Endothelial cell of umbilical vein (primary cell): ENCODE measurements around the gene RAB24. TPM values are rescaled to one million over a fixed set of nuclear protein-coding genes. Genes with fewer than 3 reads are reported as not detected.

Source experiments
- BruUV-seq: library from RNA; stranded (reverse); fragments of 400-500 nt; replicated peaks from 2 replicates; lab custom pipeline; 2021; lab: Mats Ljungman, UMichigan
- CTCF ChIA-PET: fragments of 300-600, 350-600 bp; sonication (Branson Sonifier 250); formaldehyde crosslinking; loops from one replicate; lab custom pipeline; 2021; ENCODE audit warnings: antibody characterized with exemption, inconsistent platforms; lab: Charles Lee
- POLR2A ChIA-PET: fragments of 300-600, 350-600 bp; sonication (Branson Sonifier 250); formaldehyde crosslinking; loops from one replicate; lab custom pipeline; 2021; ENCODE audit warnings: antibody characterized with exemption, inconsistent platforms; lab: Charles Lee
- DNase-seq: peaks from one replicate; pipeline ENCODE4 v3.0.0-alpha.2; 2011; ENCODE audit warnings: low read depth, low spot score
- FAIRE-seq: peaks from 2 replicates; lab custom pipeline; 2011; peaks lifted over from hg19 to GRCh38; lab: Jason Lieb, UNC
- H2AFZ ChIP-seq: 2 replicates; pipeline ENCODE4 v1.6.0; 2012; ENCODE audit warnings: low read depth, low read length, control low read depth, inconsistent platforms
- H3K27ac ChIP-seq: 2 replicates; pipeline ENCODE4 v1.5.1; 2011; ENCODE audit warnings: low read depth, mild to moderate bottlenecking, control low read depth, low read length, moderate library complexity; ENCODE audit not compliant: insufficient read depth
- H3K27me3 ChIP-seq, 2 experiments: 2 replicates each; pipeline versions ENCODE4 v1.6.0 to v1.6.1; 2011; ENCODE audit warnings: low read length in 2 of 2, mixed read lengths in 1 of 2; ENCODE audit not compliant: control insufficient read depth in 2 of 2, insufficient read depth in 2 of 2
- H3K36me3 ChIP-seq, 2 experiments: 2 replicates in 1 of 2; 3 replicates in 1 of 2; pipeline ENCODE4 v1.5.1; 2011; ENCODE audit warnings: low read length in 2 of 2, mild to moderate bottlenecking in 1 of 2, moderate library complexity in 1 of 2; ENCODE audit not compliant: control insufficient read depth in 2 of 2, insufficient read depth in 2 of 2; ENCODE audit errors: extremely low read depth in 1 of 2
- H3K4me1 ChIP-seq: 3 replicates; pipeline ENCODE4 v1.5.1; 2011; ENCODE audit warnings: mild to moderate bottlenecking, low read length; ENCODE audit not compliant: control insufficient read depth, insufficient read depth; ENCODE audit errors: extremely low read depth
- H3K4me2 ChIP-seq: 2 replicates; pipeline ENCODE4 v1.6.1; 2011; ENCODE audit warnings: low read length, control low read depth, mixed read lengths; ENCODE audit not compliant: insufficient read depth
- H3K4me3 ChIP-seq, 3 experiments: fragments of 200-600 bp in 1 of 3; sonication (generic), shearing (Covaris generic) in 1 of 3; replicated peaks in 1 of 3; 2 replicates each; pipeline ENCODE4 v1.5.1; 2011 to 2016; ENCODE audit warnings: control low read depth in 3 of 3, low read length in 3 of 3, mild to moderate bottlenecking in 2 of 3, inconsistent platforms in 1 of 3, low read depth in 1 of 3, moderate library complexity in 1 of 3; ENCODE audit not compliant: insufficient read depth in 1 of 3
- H3K79me2 ChIP-seq: 2 replicates; pipeline ENCODE4 v1.6.0; 2012; ENCODE audit warnings: low read length, inconsistent platforms; ENCODE audit not compliant: control insufficient read depth, insufficient read depth
- H3K9ac ChIP-seq: replicated peaks from 2 replicates; pipeline ENCODE3; 2011; ENCODE audit warnings: low read length, control low read depth; ENCODE audit not compliant: insufficient read depth; ENCODE audit errors: extremely low read depth
- H3K9me1 ChIP-seq: replicated peaks from 3 replicates; pipeline ENCODE4 v1.6.0; 2011; ENCODE audit warnings: mild to moderate bottlenecking, low read length; ENCODE audit not compliant: control insufficient read depth, insufficient read depth; ENCODE audit errors: extremely low read depth
- H3K9me3 ChIP-seq: replicated peaks from 2 replicates; pipeline ENCODE4 v1.5.1; 2012; ENCODE audit warnings: low read length, inconsistent platforms; ENCODE audit not compliant: control insufficient read depth, insufficient read depth
- H4K20me1 ChIP-seq: replicated peaks from 2 replicates; pipeline ENCODE3; 2011; ENCODE audit warnings: mild to moderate bottlenecking, low read length; ENCODE audit not compliant: control insufficient read depth, insufficient read depth; ENCODE audit errors: extremely low read depth
- CTCF ChIP-seq, 2 donors: IDR thresholded peaks; 1 replicate in 1 of 2; 2 replicates in 1 of 2; pipeline ENCODE4 v1.5.1; 2011; ENCODE audit warnings: low read length in 2 of 2, mild to moderate bottlenecking in 2 of 2, moderate library complexity in 2 of 2, control low read depth in 1 of 2, inconsistent platforms in 1 of 2, low read depth in 1 of 2; ENCODE audit not compliant: insufficient read depth in 1 of 2; ENCODE audit errors: extremely low read depth in 1 of 2
- EZH2 ChIP-seq: IDR thresholded peaks from 2 replicates; pipeline ENCODE4 v1.6.1; 2012; ENCODE audit warnings: borderline replicate concordance, low read depth, mild to moderate bottlenecking, moderate library complexity, low read length, inconsistent platforms; ENCODE audit not compliant: severe bottlenecking
- JUN ChIP-seq: IDR thresholded peaks from 2 replicates; pipeline ENCODE4 v1.6.1; 2011; ENCODE audit warnings: borderline replicate concordance, low read depth; ENCODE audit not compliant: insufficient read length, insufficient read depth
- MAX ChIP-seq: IDR thresholded peaks from 2 replicates; pipeline ENCODE4 v1.6.1; 2011; ENCODE audit not compliant: insufficient read depth, insufficient read length
- POLR2AphosphoS5 ChIP-seq: IDR thresholded peaks from 2 replicates; pipeline ENCODE4 v1.6.1; 2012; ENCODE audit warnings: low read depth, mild to moderate bottlenecking, control low read depth, low read length, moderate library complexity; ENCODE audit not compliant: insufficient read depth
- dilution Hi-C: fragments of 300-500 bp; cut with MboI; formaldehyde crosslinking; loops from one replicate; pipeline ENCODE4 v1.15.0; 2019; ENCODE audit warnings: low sequenced_read_pairs; ENCODE audit not compliant: extremely low pct_ligation_motif_present
- intact Hi-C: fragments of 100-400 bp; cut with micrococcal nuclease; formaldehyde crosslinking; loops from one replicate; pipeline ENCODE4 v1.10.0; 2022
- polyA plus RNA-seq, 4 experiments: library from polyadenylated mRNA; depleted of rRNA in 3 of 4; stranded (reverse) in 3 of 4; unstranded in 1 of 4; fragments of >200 nt; gene quantifications; 2 replicates each; pipeline versions ENCODE4 v1.2.1 to v1.2.3, GENCODE V29; 2011 to 2012; ENCODE audit warnings: missing spikeins in 1 of 4
- total RNA-seq: library from RNA; stranded (reverse); gene quantifications from 2 replicates; pipeline ENCODE4 v1.2.3, GENCODE V29; 2021

The RAB24 gene
- total and polyA plus RNA-seq, 2 donors (not counting 3 experiments of a cell fraction or from before 2014, with no cell fraction given): 20.7 to 44.0 TPM

- peaks cover 0 to 6% of the 10 kb centered on the region in 2 experiments for H3K36me3 ChIP-seq
- DNase-seq (no peak), FAIRE-seq (no peak)
- no peaks in the 10 kb centered on the region for H3K9me3 ChIP-seq
- no peaks in the 10 kb centered on the region for H3K27me3 ChIP-seq
- POLR2A ChIA-PET: interaction anchor here (0.6 kb wide), 1 partner anchor 31 kb away, joined by 5 read pairs; no protein-coding TSS in a partner anchor
- BruUV-seq: no TSS peak
- H3K4me3 ChIP-seq: no peak overlapping the region
- no peaks in the 10 kb centered on the region for H4K20me1 ChIP-seq
- H3K9me1 ChIP-seq: no peaks in the 10 kb centered on the region
- CTCF ChIA-PET: no interaction called here
- intact Hi-C loops (loop anchor here (2.0 to 5.0 kb wide), 3 partner anchors 37 to 661 kb away; partner anchors contain the start of gene LMAN2), dilution Hi-C loops (no loop called here)
- no peak overlapping the region for H3K4me2 ChIP-seq
- TF ChIP-seq JUN (no peak), MAX (no peak), POLR2AphosphoS5 (no peak), CTCF (IDR thresholded peaks at IDR 0.05; ENCODE audit: extremely low read depth in 1 of 2, insufficient read depth in 1 of 2, low read depth in 1 of 2, low read length in 2 of 2) (no peak), EZH2 (no peak)
- no peak overlapping the region for H3K27ac ChIP-seq
- peaks cover 22% of the 10 kb centered on the region for H3K4me1 ChIP-seq
- H3K79me2 ChIP-seq: peaks cover 10% of the 10 kb centered on the region
- H2AFZ ChIP-seq: no peak overlapping the region
- no peak overlapping the region for H3K9ac ChIP-seq
These were observed 10.2 kb upstream of the RAB24 start for GRCh38 chr5:177313561-177314259.
